HG03196 (cell line): Measurements from ENCODE around the gene BTBD10.

Experiments
- ATAC-seq: cut with Tn5 transposase; IDR thresholded peaks from one replicate; pipeline ENCODE4 v1.9.1; 2021; ENCODE audit not compliant: unreplicated experiment

BTBD10 gene

DNA sequence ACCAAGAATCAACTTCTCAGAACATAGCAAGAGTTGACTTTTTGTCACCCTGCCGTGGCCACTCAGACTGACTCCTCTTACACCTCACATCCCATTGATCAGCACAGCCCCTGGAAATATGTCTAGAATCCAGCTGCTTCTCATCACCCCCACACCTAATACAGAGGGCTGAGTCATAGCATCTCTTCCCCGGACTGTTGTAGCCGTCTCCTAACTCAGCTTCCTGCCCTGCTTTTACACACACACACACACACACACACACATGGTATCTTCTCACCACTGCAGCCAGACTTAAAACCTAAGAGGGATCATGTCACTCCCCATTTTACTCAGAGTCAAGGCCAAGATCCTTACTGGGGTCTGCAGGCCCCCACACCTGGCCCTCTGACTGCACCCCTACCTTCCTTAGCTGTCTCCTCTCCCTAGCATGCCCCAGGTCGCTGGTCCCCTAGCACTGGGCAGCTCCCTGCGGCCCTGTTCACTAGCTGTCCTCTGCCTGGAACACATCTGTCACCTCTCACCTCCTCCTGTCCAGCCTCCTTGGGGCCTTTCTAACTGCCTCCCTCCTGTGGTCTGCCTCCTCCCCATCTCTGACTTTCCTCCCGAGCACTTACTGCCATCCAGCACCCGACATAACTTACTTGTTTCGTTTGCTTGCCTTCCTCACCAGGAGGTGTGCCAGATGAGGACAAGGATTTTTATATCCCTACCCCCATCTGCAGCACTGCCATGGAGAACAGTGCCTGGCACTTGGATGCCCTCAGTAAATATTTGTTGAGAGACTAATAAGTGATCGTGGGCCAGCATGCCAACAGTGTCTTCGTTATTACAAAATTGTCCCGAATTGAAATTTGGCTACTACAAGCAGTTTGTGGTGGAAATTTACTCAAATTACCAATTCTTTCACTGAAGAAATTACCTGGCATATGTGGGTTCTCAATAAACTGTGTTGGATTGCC lies 123.5 kb downstream of the BTBD10 start:
- ATAC-seq = no peak

DNA sequence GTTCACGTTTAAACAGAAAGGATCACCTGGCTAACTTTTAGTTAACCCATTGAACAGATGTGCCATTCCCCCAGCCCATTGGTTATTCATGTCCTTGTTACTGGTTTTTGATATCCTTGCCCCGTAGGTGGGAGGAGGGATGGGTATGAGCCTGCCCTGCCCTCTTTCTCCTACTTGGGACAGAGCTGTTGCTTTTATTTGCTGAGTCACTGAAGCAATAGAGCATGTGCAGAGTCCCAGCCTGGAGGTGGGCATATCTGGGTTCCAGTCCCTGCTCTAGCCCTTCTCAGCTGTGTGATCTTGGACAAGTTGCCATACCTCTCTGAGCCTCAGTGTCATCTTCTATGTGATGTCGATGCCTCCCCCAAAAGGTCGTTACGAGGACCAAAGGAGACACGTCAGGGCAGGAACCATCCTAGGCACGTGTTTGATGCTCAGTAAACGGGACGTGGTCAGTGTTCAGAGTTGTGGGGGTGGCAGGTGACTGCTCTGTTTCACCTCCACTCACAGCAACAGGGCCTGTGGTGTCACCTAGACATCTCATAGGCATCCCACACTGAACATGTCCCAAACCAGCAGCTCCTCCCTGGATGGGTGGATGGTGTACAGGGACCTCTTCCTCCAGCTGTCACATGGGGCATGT lies 124.5 kb downstream of the BTBD10 start:
- no peak for ATAC-seq

DNA sequence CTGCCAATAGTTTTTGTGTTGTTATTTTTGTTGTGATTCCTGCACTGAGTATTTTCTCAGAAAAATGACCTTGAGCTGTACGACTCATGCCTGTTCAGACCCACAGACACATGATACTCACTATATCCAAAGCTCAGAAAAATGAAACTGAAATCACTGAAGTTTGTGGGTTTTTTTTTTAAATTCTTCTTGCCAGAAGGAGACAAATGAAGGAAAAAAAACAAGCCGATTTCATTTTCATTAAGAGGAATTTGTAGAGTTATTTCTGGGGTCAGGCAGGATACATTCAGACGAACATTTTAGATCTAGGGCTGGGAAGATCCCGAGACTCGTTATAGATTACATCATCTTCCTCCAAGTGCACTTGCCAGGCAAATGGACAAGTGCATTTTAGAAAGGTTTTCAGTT lies 125.0 kb downstream of the BTBD10 start:
- ATAC-seq = no peak
